ENCODE measurements around the gene STPG2. TPM values are rescaled to one million over a fixed set of nuclear protein-coding genes. Genes with fewer than 3 reads are reported as not detected.

STPG2 gene
- total RNA-seq, 1 experiment from 2014 or later, result 0.35 TPM

GRCh38 chr4:97656044-97656720, 487.1 kb downstream of the STPG2 start:
- no peaks in the 10 kb centered on the region for H4K20me1 ChIP-seq (ENCODE audit: insufficient read depth)
- no peak overlapping the region for H3K27ac ChIP-seq
- no peaks in the 10 kb centered on the region for H3K27me3 ChIP-seq (ENCODE audit: insufficient read depth, low read depth)
- ChIA-PET CTCF (no interaction called here), POLR2A (ENCODE audit: unreplicated experiment) (no interaction called here)
- no peaks in the 10 kb centered on the region for H3K9me3 ChIP-seq (ENCODE audit: insufficient read depth, low read depth)
- no TSS peak for BruUV-seq (replicated peaks)
- H3K4me1 ChIP-seq (replicated peaks; ENCODE audit: insufficient read depth), result peaks cover 8% of the 10 kb centered on the region; the same call in 1 of the 2 replicates
- H3K4me2 ChIP-seq, result no peak overlapping the region
- H3K9me2 ChIP-seq (ENCODE audit: insufficient read depth), result no peaks in the 10 kb centered on the region
- H3K4me3 ChIP-seq, result no peak overlapping the region
- intact Hi-C loops (cut with micrococcal nuclease; ENCODE audit: unreplicated experiment), result no loop called here
- no peak overlapping the region for H2AFZ ChIP-seq
- no peaks in the 10 kb centered on the region for H3K79me2 ChIP-seq (ENCODE audit: low read depth)
- H3K36me3 ChIP-seq (ENCODE audit: low read depth), result no peaks in the 10 kb centered on the region
- TF ChIP-seq EZH2 (IDR thresholded peaks at IDR 0.05; ENCODE audit: low read depth), result no peak
- no peak for TF ChIP-seq CTCF (conservative IDR thresholded peaks at IDR 0.05)
- no peaks in the 10 kb centered on the region for H3F3A ChIP-seq (ENCODE audit: insufficient read depth, low read depth)
- peak in 1 of 2 experiments; percentile 1 for DNase-seq

DNA sequence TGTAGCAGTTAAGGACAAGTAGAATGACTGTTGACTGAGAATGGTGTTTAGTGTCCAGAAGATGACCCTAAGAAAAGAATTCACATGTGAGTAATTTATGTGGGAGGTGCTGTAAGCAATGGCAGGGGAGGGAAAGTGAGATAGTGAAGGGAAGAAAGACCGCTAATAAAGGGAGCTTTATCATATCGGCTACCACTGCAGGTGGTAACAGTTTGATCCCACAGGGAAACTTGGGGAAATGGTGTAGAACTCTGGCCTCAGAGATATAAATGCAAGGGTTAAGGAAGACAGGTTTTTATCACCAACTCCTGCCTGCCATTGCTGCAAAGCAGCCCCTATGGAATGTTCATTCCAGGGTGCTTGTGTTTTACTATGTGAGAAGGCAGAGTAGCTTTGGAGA, 489.6 kb downstream of the STPG2 start:
- H3K27ac ChIP-seq, result no peak overlapping the region
- no peaks in the 10 kb centered on the region for H3K36me3 ChIP-seq (ENCODE audit: low read depth)
- no peaks in the 10 kb centered on the region for H3K79me2 ChIP-seq (ENCODE audit: low read depth)
- no peak overlapping the region for H3K4me2 ChIP-seq
- no peaks in the 10 kb centered on the region for H3K9me2 ChIP-seq (ENCODE audit: insufficient read depth)
- H3K4me1 ChIP-seq (replicated peaks; ENCODE audit: insufficient read depth), result peaks cover 8% of the 10 kb centered on the region; the same call in 1 of the 2 replicates
- no peak overlapping the region for H3K4me3 ChIP-seq
- ChIA-PET CTCF (no interaction called here), POLR2A (ENCODE audit: unreplicated experiment) (no interaction called here)
- no peaks in the 10 kb centered on the region for H3K27me3 ChIP-seq (ENCODE audit: insufficient read depth, low read depth)
- no TSS peak for BruUV-seq (replicated peaks)
- TF ChIP-seq EZH2 (IDR thresholded peaks at IDR 0.05; ENCODE audit: low read depth) (no peak), CTCF (conservative IDR thresholded peaks at IDR 0.05) (no peak)
- H3F3A ChIP-seq (ENCODE audit: insufficient read depth, low read depth), result no peaks in the 10 kb centered on the region
- DNase-seq, result no peak
- no peaks in the 10 kb centered on the region for H3K9me3 ChIP-seq (ENCODE audit: insufficient read depth, low read depth)
- no peaks in the 10 kb centered on the region for H4K20me1 ChIP-seq (ENCODE audit: insufficient read depth)
- intact Hi-C loops (cut with micrococcal nuclease; ENCODE audit: unreplicated experiment), result no loop called here
- no peak overlapping the region for H2AFZ ChIP-seq

DNA sequence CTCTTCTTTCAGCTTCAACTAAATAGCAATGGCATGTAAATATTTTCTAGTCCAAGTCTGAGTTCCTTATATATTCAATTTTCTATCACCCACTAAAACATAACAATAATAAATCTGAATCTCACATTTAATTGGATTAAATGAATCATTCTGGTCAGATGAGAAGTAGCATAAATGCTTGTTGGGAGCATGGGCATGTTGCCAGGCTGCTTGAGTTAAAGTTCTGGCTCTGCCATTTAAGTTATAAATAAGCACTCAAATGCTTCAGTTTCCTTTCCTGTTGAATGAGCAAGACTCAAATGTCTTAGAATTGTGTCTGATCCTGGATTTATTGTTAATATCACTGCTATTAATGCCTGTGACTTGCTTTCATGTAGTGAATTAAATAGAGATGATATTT, 496.3 kb downstream of the STPG2 start:
- Histone ChIP-seq H3F3A (ENCODE audit: insufficient read depth, low read depth) (no peaks in the 10 kb centered on the region), H3K9me2 (ENCODE audit: insufficient read depth) (no peaks in the 10 kb centered on the region), H2AFZ (no peak overlapping the region), H3K79me2 (ENCODE audit: low read depth) (no peaks in the 10 kb centered on the region), H4K20me1 (ENCODE audit: insufficient read depth) (no peaks in the 10 kb centered on the region), H3K4me1 (replicated peaks; ENCODE audit: insufficient read depth) (no peaks in the 10 kb centered on the region), H3K27ac (no peak overlapping the region), H3K4me3 (no peak overlapping the region), H3K36me3 (ENCODE audit: low read depth) (no peaks in the 10 kb centered on the region), H3K4me2 (no peak overlapping the region), H3K9me3 (ENCODE audit: insufficient read depth, low read depth) (no peaks in the 10 kb centered on the region), H3K27me3 (ENCODE audit: insufficient read depth, low read depth) (no peaks in the 10 kb centered on the region)
- intact Hi-C loops (cut with micrococcal nuclease; ENCODE audit: unreplicated experiment), result no loop called here
- POLR2A ChIA-PET (ENCODE audit: unreplicated experiment), result no interaction called here
- CTCF ChIA-PET, result no interaction called here
- no peak for TF ChIP-seq EZH2 (IDR thresholded peaks at IDR 0.05; ENCODE audit: low read depth)
- no peak for TF ChIP-seq CTCF (conservative IDR thresholded peaks at IDR 0.05)
- no peak for DNase-seq
- no TSS peak for BruUV-seq (replicated peaks)
